ENCODE measurements around the gene DDX25.

DNA sequence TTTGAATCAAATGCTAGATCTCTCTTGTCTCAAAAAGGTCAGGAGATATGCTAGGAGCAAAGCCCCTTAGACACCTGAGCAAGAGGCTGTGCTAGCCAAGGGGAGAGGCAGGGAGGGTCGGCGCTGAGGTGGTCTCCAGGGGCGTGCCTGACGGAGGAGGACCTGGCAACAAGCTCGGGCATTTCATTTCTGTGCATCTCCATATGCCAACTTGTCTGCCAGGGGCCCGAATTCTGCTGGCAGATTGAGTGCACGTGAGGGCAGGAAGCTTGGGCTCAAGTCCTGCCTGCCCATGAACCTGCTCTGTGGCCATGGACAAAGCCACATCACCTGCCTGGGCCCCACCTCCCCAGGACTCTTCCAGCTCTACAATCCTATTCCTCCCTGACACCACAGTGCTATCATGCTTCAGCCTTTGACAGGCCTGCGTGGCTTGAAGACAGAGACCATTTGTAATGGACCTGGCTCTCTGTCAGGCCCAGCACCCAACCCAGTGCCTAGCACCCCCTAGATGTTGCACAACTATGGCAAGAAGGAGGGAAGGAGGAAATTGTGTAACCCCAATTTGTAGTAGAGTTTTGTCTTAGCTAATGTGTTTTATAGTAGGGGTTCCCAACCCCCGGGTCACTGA lies 25.3 kb downstream of the DDX25 start:
- no peak for TF ChIP-seq ZNF668 (CRISPR knock-in tag; IDR thresholded peaks at IDR 0.05)
- TF ChIP-seq, protein P1, sequence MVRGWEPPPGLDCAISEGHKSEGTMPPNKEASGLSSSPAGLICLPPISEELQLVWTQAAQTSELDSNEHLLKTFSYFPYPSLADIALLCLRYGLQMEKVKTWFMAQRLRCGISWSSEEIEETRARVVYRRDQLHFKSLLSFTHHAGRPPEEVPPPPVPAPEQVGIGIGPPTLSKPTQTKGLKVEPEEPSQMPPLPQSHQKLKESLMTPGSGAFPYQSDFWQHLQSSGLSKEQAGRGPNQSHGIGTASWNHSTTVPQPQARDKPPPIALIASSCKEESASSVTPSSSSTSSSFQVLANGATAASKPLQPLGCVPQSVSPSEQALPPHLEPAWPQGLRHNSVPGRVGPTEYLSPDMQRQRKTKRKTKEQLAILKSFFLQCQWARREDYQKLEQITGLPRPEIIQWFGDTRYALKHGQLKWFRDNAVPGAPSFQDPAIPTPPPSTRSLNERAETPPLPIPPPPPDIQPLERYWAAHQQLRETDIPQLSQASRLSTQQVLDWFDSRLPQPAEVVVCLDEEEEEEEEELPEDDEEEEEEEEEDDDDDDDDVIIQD (CRISPR knock-in tag; IDR thresholded peaks at IDR 0.05) = no peak

All from K562 (cell line).